D721Med (cell line): Measurements from ENCODE around the gene TRIM46.
A peak's percentile ranks its signal among the peaks of the same experiment; 100 is the strongest.
"Not testable (repeated sequence)": the region's sequence is repeated elsewhere in the genome, so short reads cannot be mapped to it uniquely, and the experiment has no call there.

Source experiments
- DNase-seq: peaks from one replicate; pipeline ENCODE4 v3.0.0; 2011; ENCODE audit warnings: low spot score; ENCODE audit not compliant: insufficient read length
- FAIRE-seq: peaks from 2 replicates; lab custom pipeline; 2011; peaks lifted over from hg19 to GRCh38; lab: Jason Lieb, UNC
- CTCF ChIP-seq: IDR thresholded peaks from 2 replicates; pipeline ENCODE4 v1.5.1; 2012; ENCODE audit warnings: mild to moderate bottlenecking, control low read depth; ENCODE audit not compliant: insufficient read depth; ENCODE audit errors: missing control alignments

Gene TRIM46

GRCh38 chr1:155166051-155166470, 7.6 kb upstream of the TRIM46 start:
- TF ChIP-seq CTCF = no peak
- DNase-seq (no peak), FAIRE-seq (no peak)

- no peak for FAIRE-seq
- DNase-seq = no peak
- no peak for TF ChIP-seq CTCF
Observed at GRCh38 chr1:155166471-155167165, 7.0 kb upstream of the TRIM46 start.

GRCh38 chr1:155167166-155168104, 6.2 kb upstream of the TRIM46 start:
- peak; percentile 99 for TF ChIP-seq CTCF
- FAIRE-seq = no peak
- peak; percentile 89 for DNase-seq

GRCh38 chr1:155168105-155168445, 5.6 kb upstream of the TRIM46 start:
- DNase-seq, FAIRE-seq: not testable (repeated sequence)

- TF ChIP-seq CTCF = no peak
- DNase-seq = no peak
- FAIRE-seq = no peak
Observed at GRCh38 chr1:155168456-155169210, 5.0 kb upstream of the TRIM46 start.

- TF ChIP-seq CTCF = no peak
- FAIRE-seq (no peak), DNase-seq (peak; percentile 5)
Observed at GRCh38 chr1:155169541-155169940, 4.1 kb upstream of the TRIM46 start.

GRCh38 chr1:155170101-155170785, 3.4 kb upstream of the TRIM46 start:
- FAIRE-seq = no peak
- DNase-seq = peak; percentile 7
- TF ChIP-seq CTCF = no peak
